ENCODE results near the gene CDC42BPB. TPM values are rescaled to one million over a fixed set of nuclear protein-coding genes. Genes with fewer than 3 reads are reported as not detected.

CDC42BPB gene
- polyA plus RNA-seq, 1 donor (not counting 4 experiments of a cell fraction or from before 2014, with no cell fraction given) = 41.3 TPM

DNA sequence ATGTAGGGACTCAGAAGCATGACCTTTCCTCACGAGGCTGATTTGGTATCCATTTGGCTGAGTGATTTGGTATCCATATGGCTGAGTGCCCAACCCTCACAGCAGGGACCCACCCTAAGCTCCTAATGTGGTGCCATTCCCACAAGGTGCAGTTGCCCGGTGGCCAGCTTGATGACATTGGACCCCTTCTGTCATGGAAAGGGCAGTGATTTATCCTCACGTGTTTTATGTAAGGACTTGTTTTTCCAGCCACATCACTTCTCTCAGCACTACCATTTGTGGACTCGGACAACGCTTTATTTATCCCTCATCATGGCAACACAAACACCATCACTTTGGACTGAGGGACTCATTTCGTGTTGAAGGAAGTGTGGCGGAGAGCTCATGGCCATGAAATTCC, 8.5 kb upstream of the CDC42BPB start:
- TF ChIP-seq, protein P1, sequence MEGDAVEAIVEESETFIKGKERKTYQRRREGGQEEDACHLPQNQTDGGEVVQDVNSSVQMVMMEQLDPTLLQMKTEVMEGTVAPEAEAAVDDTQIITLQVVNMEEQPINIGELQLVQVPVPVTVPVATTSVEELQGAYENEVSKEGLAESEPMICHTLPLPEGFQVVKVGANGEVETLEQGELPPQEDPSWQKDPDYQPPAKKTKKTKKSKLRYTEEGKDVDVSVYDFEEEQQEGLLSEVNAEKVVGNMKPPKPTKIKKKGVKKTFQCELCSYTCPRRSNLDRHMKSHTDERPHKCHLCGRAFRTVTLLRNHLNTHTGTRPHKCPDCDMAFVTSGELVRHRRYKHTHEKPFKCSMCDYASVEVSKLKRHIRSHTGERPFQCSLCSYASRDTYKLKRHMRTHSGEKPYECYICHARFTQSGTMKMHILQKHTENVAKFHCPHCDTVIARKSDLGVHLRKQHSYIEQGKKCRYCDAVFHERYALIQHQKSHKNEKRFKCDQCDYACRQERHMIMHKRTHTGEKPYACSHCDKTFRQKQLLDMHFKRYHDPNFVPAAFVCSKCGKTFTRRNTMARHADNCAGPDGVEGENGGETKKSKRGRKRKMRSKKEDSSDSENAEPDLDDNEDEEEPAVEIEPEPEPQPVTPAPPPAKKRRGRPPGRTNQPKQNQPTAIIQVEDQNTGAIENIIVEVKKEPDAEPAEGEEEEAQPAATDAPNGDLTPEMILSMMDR (optimal IDR thresholded peaks at IDR 0.05 in 1 of 3, IDR thresholded peaks at IDR 0.05 in 1 of 3, conservative IDR thresholded peaks at IDR 0.05 in 1 of 3; ENCODE audit: extremely low read depth in 1 of 3, insufficient read depth in 2 of 3, low read length in 3 of 3) = no peak
- no peak for TF ChIP-seq EZH2 (IDR thresholded peaks at IDR 0.05; ENCODE audit: low read length)
- Histone ChIP-seq H3K4me2 (ENCODE audit: control insufficient read depth, extremely low read depth, insufficient read depth, low read depth, low read length) (no peak overlapping the region), H3K9ac (ENCODE audit: control insufficient read depth, extremely low read depth, insufficient read depth, low read length) (no peak overlapping the region), H3K9me3 (ENCODE audit: control insufficient read depth, low read depth, low read length) (no peaks in the 10 kb centered on the region), H3K9me1 (ENCODE audit: control insufficient read depth, extremely low read depth, insufficient read depth, low read length) (no peaks in the 10 kb centered on the region), H3K4me3 (ENCODE audit: control insufficient read depth in 2 of 3, extremely low read depth in 1 of 3, insufficient read depth in 2 of 3, low read depth in 1 of 3, low read length in 3 of 3) (no peak overlapping the region), H3K36me3 (ENCODE audit: control insufficient read depth in 2 of 2, extremely low read depth in 1 of 2, insufficient read depth in 2 of 2, low read length in 2 of 2) (no peaks in the 10 kb centered on the region), H3K27ac (ENCODE audit: control insufficient read depth, insufficient read depth, low read length) (no peak overlapping the region), H4K20me1 (ENCODE audit: control insufficient read depth, extremely low read depth, insufficient read depth, low read length) (no peaks in the 10 kb centered on the region), H3K79me2 (ENCODE audit: control insufficient read depth, insufficient read depth, low read length) (no peaks in the 10 kb centered on the region), H3K27me3 (ENCODE audit: control insufficient read depth, extremely low read depth, insufficient read depth, low read length) (no peaks in the 10 kb centered on the region), H2AFZ (ENCODE audit: control insufficient read depth, low read length) (no peak overlapping the region), H3K4me1 (ENCODE audit: control insufficient read depth, extremely low read depth, insufficient read depth, low read length) (peaks cover 17% of the 10 kb centered on the region)
- no peak for FAIRE-seq
- dilution Hi-C loops (cut with MboI; ENCODE audit: extremely low pct_ligation_motif_present, low sequenced_read_pairs) = no loop called here
- no peak for DNase-seq (ENCODE audit: low read depth, low spot score)

DNA sequence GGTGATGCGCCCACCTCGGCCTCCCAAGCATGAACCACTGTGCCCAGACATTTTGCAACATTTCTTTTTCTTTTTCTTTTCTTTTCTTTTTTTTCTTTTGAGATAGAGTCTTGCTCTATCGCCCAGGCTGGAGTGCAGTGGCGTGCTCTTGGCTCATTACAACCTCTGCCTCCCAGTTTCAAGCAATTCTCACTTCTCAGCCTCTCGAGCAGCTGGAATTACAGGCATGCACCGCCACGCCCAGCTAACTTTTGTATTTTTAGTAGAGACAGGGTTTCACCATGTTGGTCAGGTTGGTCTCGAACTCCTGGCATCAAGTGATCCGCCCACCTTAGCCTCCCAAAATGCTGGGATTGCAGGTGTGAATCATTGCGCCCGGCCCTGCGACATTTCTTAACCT, 7.6 kb upstream of the CDC42BPB start:
- no peak for FAIRE-seq

More for the DNA sequence above, 7.6 kb upstream of the CDC42BPB start:
- H3K9ac ChIP-seq (ENCODE audit: control insufficient read depth, extremely low read depth, insufficient read depth, low read length) = no peak overlapping the region
- no peak for TF ChIP-seq EZH2 (IDR thresholded peaks at IDR 0.05; ENCODE audit: low read length)
- TF ChIP-seq, protein P1 (optimal IDR thresholded peaks at IDR 0.05 in 1 of 3, IDR thresholded peaks at IDR 0.05 in 1 of 3, conservative IDR thresholded peaks at IDR 0.05 in 1 of 3; ENCODE audit: extremely low read depth in 1 of 3, insufficient read depth in 2 of 3, low read length in 3 of 3) = no peak
- H3K4me2 ChIP-seq (ENCODE audit: control insufficient read depth, extremely low read depth, insufficient read depth, low read depth, low read length) = no peak overlapping the region
- H3K36me3 ChIP-seq (ENCODE audit: control insufficient read depth in 2 of 2, extremely low read depth in 1 of 2, insufficient read depth in 2 of 2, low read length in 2 of 2) = no peaks in the 10 kb centered on the region
- dilution Hi-C loops (cut with MboI; ENCODE audit: extremely low pct_ligation_motif_present, low sequenced_read_pairs) = no loop called here
- H3K4me3 ChIP-seq (ENCODE audit: control insufficient read depth in 2 of 3, extremely low read depth in 1 of 3, insufficient read depth in 2 of 3, low read depth in 1 of 3, low read length in 3 of 3) = no peak overlapping the region
- DNase-seq (ENCODE audit: low read depth, low spot score) = no peak
- no peaks in the 10 kb centered on the region for H3K27me3 ChIP-seq (ENCODE audit: control insufficient read depth, extremely low read depth, insufficient read depth, low read length)
- H3K27ac ChIP-seq (ENCODE audit: control insufficient read depth, insufficient read depth, low read length) = no peak overlapping the region
- no peaks in the 10 kb centered on the region for H3K79me2 ChIP-seq (ENCODE audit: control insufficient read depth, insufficient read depth, low read length)
- no peaks in the 10 kb centered on the region for H4K20me1 ChIP-seq (ENCODE audit: control insufficient read depth, extremely low read depth, insufficient read depth, low read length)
- peaks cover 17% of the 10 kb centered on the region for H3K4me1 ChIP-seq (ENCODE audit: control insufficient read depth, extremely low read depth, insufficient read depth, low read length)
- no peaks in the 10 kb centered on the region for H3K9me3 ChIP-seq (ENCODE audit: control insufficient read depth, low read depth, low read length)
- H3K9me1 ChIP-seq (ENCODE audit: control insufficient read depth, extremely low read depth, insufficient read depth, low read length) = no peaks in the 10 kb centered on the region
- H2AFZ ChIP-seq (ENCODE audit: control insufficient read depth, low read length) = no peak overlapping the region
